Fibroblast of lung (primary cell): ENCODE results near the gene PKNOX2.

Source experiments
- CTCF ChIP-seq, 2 donors: IDR thresholded peaks in 1 of 2; conservative IDR thresholded peaks in 1 of 2; 1 replicate in 1 of 2; 2 replicates in 1 of 2; pipeline ENCODE4 v1.5.1; 2011 to 2012; ENCODE audit warnings: low read length in 2 of 2, control low read depth in 1 of 2, inconsistent platforms in 1 of 2, low read depth in 1 of 2, mild to moderate bottlenecking in 1 of 2
- EZH2 ChIP-seq: IDR thresholded peaks from 2 replicates; pipeline ENCODE4 v1.5.1; 2012; ENCODE audit warnings: low read length, control low read depth, mild to moderate bottlenecking; ENCODE audit errors: missing control alignments

- TF ChIP-seq CTCF (conservative IDR thresholded peaks at IDR 0.05 in 1 of 2, IDR thresholded peaks at IDR 0.05 in 1 of 2; ENCODE audit: low read depth in 1 of 2, low read length in 2 of 2) (no peak), EZH2 (no peak)
Measured at GRCh38 chr11:125218336-125218735, 53.8 kb downstream of the PKNOX2 start.
